ENCODE results near the gene CNTNAP2. TPM values are rescaled to one million over a fixed set of nuclear protein-coding genes. Genes with fewer than 3 reads are reported as not detected.
A peak's percentile ranks its signal among the peaks of the same experiment; 100 is the strongest.

CNTNAP2 gene
- total RNA-seq, 1 experiment from 2014 or later = 0.07 TPM

GRCh38 chr7:146670532-146670931 is 553.9 kb downstream of the CNTNAP2 start:
- no peak for DNase-seq (ENCODE audit: low spot score)

DNA sequence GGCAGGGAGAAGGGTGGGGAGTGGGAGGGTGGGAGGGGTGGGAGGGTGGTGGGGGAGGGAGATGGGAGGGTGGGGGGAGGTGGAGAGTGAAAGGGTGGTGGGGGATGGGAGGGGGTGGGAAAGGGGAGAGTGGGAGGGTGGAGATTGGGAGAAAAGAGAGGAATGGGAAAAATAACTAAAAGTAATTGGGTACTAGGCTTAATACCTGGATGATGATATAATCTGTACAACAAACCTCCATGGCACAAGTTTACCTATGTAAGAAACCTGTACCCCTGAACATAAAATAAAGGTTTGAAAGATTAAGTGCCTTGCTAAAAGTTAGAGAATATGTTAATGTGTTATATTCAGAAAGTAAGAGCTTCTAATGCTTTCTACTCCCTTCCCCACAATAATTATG is 564.9 kb downstream of the CNTNAP2 start:
- no peak for DNase-seq (ENCODE audit: low spot score)

- DNase-seq (ENCODE audit: low spot score) = peak; percentile 45
Measured at GRCh38 chr7:146683439-146683838, 566.8 kb downstream of the CNTNAP2 start.

DNA sequence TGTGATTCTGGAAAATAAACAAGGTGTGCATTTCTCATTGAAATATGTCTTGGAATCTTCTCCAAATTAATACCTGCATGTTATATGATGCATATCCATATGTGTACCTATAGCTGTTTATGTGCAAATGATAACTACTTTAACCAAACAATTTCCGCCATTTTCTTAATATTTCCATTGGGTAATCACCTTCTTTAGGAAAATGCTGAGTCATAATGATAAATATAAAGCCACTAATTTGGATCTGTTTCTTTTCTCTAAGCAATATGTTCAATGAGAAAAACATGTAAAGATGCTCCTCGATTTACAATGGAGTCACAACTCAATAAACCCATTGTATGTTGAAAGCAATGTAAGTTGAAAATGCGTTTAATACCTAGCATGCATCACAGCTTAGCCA is 574.4 kb downstream of the CNTNAP2 start:
- DNase-seq (ENCODE audit: low spot score) = no peak

DNA sequence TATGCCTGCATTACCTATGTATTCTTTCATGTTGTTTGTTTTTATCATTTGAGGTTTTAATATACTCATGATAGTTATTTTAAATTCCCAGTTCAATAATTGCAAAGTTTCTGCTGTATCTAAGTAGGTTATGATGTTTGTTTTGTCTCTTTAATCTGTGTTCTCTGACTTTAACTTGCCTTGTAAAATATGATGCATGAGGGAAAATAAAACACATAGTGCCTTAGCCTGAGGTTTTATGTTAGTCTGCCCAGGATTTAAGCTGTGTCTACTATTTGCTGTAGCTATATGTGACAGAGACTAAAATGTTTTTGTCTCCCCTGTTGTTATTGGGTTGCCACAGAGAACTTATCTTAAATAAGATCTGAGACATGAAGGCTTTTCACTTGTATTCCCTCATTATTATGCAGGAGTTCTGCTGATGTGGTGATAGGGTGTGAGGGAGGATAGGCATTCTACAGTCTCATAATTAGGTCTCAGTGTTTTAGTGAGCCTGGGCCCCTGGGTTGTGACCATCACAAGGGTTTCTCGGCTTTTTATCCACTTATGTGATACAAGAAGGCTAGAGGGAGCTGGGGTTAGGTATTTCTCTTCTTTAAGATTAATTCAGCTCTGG is 582.5 kb downstream of the CNTNAP2 start:
- no peak for DNase-seq (ENCODE audit: low spot score)

- no peak for DNase-seq (ENCODE audit: low spot score)
Measured at GRCh38 chr7:146700015-146700560, 583.5 kb downstream of the CNTNAP2 start.

DNA sequence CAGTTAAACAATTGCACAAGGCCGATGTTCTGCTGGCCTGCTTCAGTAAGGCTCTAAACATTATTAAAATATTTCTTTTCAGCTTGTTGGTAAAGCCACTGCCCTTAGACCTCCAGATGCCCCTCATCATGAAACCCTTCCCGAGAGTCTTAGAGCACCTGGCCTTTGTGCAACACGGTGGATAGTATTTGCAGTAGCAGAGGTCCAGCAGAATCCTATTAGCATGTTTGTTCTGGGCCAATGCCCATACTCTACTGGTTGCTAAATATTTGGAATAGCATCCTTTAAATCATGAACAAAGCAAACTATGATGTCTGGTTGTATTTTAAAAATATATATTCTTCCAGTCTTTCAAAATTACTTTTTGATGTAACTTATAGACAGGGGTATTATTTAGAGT is 584.6 kb downstream of the CNTNAP2 start:
- no peak for DNase-seq (ENCODE audit: low spot score)

- DNase-seq (ENCODE audit: low spot score) = no peak
Measured at GRCh38 chr7:146702898-146703297, 586.3 kb downstream of the CNTNAP2 start.

DNA sequence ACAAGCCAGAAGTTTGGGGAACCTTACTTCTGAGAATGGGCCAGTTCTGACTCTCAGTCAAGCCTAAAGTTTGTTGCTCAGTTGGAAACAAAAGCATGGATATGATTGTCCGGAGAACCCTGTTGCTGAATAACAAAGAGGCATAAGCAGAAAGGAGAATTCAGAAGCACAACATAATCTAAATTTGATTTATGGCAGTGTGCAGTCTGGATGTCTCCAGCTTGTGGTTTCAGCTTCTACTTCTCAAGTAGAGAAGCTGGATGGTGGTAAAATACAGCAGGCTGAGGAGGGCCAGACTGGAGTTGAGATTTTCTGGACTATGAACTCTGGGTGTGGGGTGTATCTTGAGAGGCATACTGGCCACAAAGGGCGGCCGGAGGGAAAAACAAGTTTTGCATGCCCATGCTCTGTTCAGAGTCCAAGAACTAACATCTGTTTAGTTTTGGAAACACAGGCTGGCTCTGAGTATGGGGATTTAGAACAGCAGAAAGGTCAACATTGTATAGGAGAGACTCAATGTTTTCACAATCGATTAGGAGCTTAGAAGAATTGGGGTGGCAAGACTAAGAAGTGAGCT is 592.9 kb downstream of the CNTNAP2 start:
- DNase-seq (ENCODE audit: low spot score) = no peak

DNA sequence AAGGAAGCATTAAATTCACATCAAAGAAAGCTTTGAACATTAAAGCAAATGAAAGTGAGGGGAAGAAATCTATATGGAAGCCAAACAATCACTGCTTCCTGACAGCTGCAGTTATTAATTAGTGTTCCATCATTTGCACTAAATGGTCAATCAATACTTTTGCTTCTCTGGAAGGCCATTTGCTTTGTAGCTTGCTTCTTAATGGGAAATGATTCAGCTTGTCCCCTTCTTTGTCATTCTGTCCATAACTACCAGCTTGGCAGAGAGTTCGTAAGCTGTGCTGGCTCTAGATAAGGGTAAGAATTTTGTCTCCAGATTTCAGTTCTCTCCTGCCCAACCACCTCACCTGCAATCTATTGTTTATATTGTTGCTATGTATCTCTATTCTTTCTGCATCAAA is 596.6 kb downstream of the CNTNAP2 start:
- no peak for DNase-seq (ENCODE audit: low spot score)

DNA sequence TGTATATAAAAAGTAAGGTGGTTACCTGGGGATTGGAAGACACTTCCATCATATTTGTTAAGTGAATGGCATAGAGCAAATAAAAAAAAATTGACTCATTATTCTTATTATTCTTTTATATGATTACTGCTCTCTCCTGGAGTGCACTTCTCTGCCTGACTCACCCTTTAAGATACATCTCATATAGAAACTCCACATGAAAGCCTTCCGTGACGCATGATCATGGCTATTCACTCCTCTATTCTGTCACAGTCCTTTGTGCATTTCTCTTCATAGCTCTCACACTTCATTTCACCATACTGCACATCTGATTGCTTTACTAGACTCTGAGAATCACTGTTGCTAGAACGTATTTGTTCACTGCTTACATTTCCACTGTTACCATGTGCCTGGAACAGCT is 597.3 kb downstream of the CNTNAP2 start:
- DNase-seq (ENCODE audit: low spot score) = no peak

GRCh38 chr7:146720195-146720594 is 603.6 kb downstream of the CNTNAP2 start:
- DNase-seq (ENCODE audit: low spot score) = no peak

DNA sequence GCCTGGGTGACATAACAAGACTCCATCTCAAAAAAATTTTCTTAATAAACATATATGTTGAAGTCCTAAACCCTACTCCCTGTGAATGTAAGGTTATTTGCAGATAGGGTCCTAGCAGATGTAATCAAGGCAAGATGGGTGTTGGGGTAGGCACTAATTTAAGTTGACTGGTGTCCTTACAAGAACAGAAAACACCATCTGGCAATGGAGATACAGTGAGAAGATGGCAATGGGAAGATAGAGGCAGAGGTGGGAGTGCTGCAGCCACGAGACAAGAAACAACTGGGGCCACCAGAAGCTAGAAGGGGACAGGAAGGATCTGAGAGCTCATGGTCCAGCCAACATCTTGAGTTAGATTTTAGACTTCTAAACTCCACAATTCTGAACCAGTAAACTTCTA is 606.4 kb downstream of the CNTNAP2 start:
- DNase-seq (ENCODE audit: low spot score) = no peak

- no peak for DNase-seq (ENCODE audit: low spot score)
Measured at GRCh38 chr7:146725520-146725919, 608.9 kb downstream of the CNTNAP2 start.

DNA sequence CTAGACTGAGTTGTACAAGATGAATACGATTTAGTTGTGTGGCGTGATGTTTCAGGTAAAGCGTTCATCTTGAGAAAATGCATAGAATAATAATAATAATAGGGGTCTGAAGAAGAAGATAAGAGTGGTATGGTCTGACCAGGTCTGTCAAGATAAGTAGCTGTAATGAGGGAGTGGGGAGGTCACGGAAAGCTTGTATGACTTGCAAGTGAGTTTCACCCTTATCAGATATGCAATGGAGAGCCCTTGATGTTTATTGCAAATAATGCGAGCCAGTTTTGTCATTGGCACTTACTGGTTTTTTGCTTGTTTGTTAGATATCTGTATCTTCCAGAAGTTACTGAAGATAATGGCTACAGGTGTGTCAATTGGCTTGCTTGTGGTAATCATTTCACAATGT is 611.5 kb downstream of the CNTNAP2 start:
- DNase-seq (ENCODE audit: low spot score) = no peak

- DNase-seq (ENCODE audit: low spot score) = no peak
Measured at GRCh38 chr7:146728611-146729010, 612.0 kb downstream of the CNTNAP2 start.

DNA sequence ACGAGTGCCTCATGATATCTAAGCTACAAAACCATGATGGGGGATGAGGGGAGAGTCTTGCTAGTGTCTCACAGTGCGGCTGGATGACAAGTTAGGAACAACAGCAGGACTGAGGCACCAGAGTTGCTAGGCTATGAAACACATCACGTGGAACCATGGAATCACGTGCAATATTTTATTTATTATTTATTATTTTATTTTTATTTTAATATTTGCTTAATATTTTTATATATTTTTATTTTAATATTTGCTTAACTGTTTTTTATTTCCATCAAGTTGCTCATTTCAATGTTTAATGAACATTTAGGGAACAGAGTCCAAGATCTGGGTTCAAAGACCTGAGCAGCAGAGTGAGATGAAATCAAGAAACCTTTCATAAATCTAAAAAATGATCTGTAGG is 614.6 kb downstream of the CNTNAP2 start:
- no peak for DNase-seq (ENCODE audit: low spot score)

DNA sequence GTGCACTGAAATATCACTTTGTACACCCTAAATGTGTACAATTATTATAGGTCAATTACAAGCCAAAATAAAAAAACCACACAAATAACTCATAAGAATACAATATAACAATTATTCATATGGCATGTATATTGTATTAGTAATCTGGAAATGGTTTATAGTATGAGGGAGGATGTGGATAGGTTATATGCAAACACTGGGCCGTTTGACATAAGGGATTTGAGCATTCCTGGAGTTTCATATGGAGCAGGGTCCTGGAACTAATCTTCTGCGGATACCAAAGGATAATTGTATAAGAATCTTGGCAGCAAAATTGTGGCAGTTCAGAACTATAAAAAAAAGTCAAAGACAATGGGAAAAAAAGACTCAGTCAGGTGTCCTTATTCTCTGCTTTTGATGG is 619.4 kb downstream of the CNTNAP2 start:
- no peak for DNase-seq (ENCODE audit: low spot score)

- DNase-seq (ENCODE audit: low spot score) = peak; percentile 11
Measured at GRCh38 chr7:146736446-146737190, 620.0 kb downstream of the CNTNAP2 start.

- DNase-seq (ENCODE audit: low spot score) = no peak
Measured at GRCh38 chr7:146740039-146740438, 623.4 kb downstream of the CNTNAP2 start.

- DNase-seq (ENCODE audit: low spot score) = no peak
Measured at GRCh38 chr7:146741911-146742310, 625.3 kb downstream of the CNTNAP2 start.

- DNase-seq (ENCODE audit: low spot score) = no peak
Measured at GRCh38 chr7:146754385-146754784, 637.8 kb downstream of the CNTNAP2 start.

DNA sequence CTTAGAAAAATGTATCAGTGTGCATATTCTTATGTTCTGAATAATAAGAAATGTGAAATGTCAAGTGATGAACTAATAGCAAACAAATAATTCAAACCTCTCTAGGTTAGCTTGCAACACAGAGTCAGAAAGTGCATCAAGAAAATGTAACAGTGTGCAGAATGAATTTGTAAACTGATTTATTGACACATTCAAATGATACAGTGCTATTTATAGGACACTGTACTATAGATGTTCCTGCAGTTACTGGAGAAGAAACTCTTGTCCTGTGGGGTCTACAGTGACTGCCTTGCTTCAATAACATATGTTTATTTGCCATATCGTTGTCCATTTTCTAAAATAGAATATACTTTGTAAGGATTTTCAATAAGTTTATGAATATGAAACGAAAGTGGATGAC is 639.0 kb downstream of the CNTNAP2 start:
- no peak for DNase-seq (ENCODE audit: low spot score)

Measured in A172 (cell line).